ENCODE results near the gene KLHL33.

DNA sequence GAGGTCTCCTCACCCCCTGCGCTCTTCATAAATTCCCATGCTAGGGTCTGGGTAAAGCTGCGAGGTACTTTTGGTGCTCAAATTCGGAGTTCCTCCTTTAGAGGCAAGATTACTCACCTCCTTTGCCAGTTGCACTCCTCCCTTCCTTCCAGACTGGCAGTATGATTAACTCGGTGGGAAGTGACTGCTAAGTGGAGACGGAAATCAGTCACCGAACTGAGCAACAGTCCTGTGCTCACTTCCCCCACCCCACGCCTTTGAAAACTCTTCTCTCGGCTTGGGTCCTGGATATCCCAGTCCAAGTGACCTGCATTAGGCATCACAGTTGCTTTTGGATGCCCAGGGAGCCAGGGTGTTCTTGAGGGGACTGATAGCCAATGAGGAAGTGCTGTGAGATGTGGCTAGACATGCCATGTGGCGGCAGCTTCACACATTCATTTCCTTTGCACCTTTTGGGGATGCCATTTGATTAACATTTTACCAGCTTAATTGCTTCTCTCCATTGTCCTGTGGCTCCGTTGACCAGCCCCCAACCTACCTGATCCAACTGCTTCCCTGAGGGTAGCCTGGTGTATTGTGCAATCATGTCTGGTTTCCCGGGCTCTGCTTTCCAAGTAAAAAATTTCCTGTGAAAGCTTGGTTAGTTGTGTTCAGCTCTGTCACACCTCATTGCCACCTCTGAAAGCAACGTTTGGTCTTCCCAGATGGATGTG, 34.1 kb upstream of the KLHL33 start:
- TF ChIP-seq EZH2phosphoT487 (IDR thresholded peaks at IDR 0.05; ENCODE audit: low read length) (no peak), CTCF (IDR thresholded peaks at IDR 0.05; ENCODE audit: low read length) (no peak)

All from MM.1S (cell line).